NCI-H345 (cell line): ENCODE data around the gene DESI2.

Experiments used
- DNase-seq: peaks from one replicate; lab custom pipeline; 2025; lab: John Stamatoyannopoulos, UW

DESI2 gene

GRCh38 chr1:244652623-244653438 lies at the start of gene DESI2:
Gene DESI2, plus strand, starts transcription at chr1:244653126. Its CDS starts 188 bp downstream, at chr1:244653314.
- peak; percentile 99 for DNase-seq

- DNase-seq = peak; percentile 22
These were observed 49.4 kb upstream of the DESI2 start for GRCh38 chr1:244603498-244603897.

DNA sequence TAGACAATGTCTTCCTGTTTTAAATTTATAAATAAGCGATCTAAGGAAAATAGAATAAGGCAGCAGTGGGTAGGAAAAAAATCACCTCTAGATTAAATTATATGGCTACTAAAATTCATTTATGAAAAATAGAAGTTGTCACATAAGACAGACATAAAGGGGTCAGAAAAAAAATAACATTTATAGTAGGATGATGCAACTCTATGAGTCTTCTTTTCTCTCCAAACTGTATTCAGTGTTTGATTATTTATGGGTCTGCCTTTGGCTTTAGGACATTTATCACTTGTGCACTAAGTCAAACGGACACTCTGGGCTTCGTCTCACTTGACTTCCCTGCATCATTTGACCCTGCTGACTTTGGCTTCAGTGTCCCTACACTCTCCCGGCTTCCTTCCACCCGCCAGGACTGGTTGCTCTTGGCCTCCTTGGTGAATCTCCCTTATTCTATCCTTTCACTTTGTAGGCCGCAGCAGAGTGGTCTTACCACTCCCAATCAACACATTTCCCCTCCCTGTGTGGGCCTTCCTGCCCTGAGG lies 47.0 kb upstream of the DESI2 start:
- DNase-seq = no peak

GRCh38 chr1:244614113-244614836 lies 38.7 kb upstream of the DESI2 start:
- DNase-seq = no peak

DNA sequence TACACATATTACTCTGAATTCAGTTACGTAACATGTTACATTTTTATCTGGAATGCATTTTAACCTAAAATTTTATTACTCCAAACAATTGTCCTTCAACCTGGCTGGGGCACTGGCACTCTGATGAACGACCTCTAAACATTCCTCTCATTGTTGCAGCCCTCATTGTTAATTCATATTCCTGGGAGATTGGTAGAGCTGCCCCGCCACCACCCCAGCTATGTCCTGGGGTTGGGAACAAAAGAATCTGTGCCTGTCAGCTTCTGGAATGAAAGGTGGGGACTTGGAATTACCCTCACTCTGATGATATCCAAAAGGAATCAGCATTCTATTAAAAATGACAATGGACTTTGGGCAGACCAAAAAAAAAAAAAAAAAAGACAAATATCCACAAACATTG lies 38.0 kb upstream of the DESI2 start:
- no peak for DNase-seq

- no peak for DNase-seq
These were observed 37.6 kb upstream of the DESI2 start for GRCh38 chr1:244615301-244615700.

GRCh38 chr1:244626709-244627108 lies 26.2 kb upstream of the DESI2 start:
- DNase-seq = no peak

GRCh38 chr1:244628789-244629188 lies 24.1 kb upstream of the DESI2 start:
- DNase-seq = no peak

GRCh38 chr1:244633140-244633539 lies 19.8 kb upstream of the DESI2 start:
- no peak for DNase-seq

GRCh38 chr1:244634546-244634945 lies 18.4 kb upstream of the DESI2 start:
- DNase-seq = no peak

GRCh38 chr1:244636488-244637259 lies 16.3 kb upstream of the DESI2 start:
- DNase-seq = no peak

- DNase-seq = no peak
These were observed 13.4 kb upstream of the DESI2 start for GRCh38 chr1:244639561-244639960.

- DNase-seq = no peak
These were observed 12.0 kb upstream of the DESI2 start for GRCh38 chr1:244640917-244641316.

DNA sequence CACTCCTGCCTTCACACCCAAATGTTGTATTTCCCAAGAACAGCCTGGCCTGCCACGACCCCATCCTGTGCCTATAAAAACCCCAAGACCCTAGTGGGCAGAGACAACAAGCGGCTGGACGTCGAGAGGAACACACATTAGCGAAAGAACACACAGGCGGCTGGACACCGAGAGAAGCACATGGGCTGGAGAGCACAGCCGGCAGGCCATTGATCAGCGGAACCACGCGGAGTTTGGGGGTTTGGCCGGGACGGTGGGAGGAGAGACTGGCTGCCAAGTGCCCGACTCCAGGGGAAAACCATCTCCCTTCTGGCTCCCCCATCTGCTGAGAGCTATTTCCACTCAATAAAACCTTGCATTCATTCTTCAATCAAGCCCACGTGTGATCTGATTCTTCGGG lies 10.4 kb upstream of the DESI2 start:
- DNase-seq = no peak

DNA sequence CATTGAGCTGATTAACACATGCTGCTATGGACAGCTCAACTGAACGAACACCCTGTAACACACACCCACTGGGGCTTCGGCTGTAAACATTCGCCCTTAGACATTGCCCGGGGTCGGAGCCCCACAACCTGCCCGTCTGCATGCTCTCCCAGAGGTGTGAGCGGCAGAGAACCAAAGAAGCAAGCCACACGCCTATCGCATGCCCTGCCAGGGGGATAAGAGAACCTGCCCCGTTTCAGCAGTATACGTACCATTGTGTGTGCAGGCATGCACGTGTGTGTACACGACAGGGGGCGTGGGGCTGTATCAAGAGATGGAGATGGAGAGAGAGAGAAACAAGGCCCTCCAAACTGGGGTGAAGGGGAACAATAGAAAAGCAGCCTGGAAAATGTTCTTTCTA lies 9.9 kb upstream of the DESI2 start:
- no peak for DNase-seq

GRCh38 chr1:244645414-244645813 lies 7.5 kb upstream of the DESI2 start:
- no peak for DNase-seq

DNA sequence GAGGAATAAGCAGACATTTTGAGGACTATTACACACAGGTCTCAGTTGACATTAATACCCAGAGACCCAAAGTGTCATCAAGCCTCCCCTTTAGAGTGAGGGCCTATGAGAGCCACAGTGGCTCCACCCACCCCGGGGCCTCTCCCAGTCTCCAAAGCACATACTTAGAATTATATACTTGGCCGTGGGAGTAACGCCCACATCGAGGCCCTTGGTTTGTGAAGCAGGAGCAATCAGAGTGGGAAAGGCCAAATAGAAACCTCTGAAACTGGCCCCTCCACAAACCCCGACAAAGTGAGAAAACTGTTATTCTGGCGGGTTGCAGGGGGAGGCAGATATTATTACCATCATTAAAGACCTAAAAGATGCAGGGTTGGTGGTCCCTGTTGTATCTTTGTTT lies 7.0 kb upstream of the DESI2 start:
- no peak for DNase-seq

DNA sequence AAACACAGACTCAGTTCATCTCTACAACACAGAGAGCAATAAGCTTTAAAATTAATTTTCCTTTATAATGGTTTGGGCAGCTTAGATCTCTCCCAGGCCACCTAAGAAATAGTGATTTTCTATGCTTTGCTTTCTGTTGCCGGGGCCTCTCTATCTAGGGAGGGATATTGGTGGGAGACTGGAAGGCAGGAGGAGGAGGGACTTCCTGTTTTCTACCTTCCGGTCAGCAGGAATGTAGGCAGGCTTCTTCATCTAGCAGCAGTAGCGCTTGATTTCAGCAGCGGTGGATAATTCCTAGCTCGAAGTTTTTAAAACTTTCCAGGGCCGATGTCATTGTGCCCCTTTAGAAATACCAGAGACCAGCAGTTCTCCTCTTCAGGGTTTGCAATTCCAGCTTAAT lies 5.1 kb upstream of the DESI2 start:
- DNase-seq = no peak

- DNase-seq = no peak
These were observed 837 bp upstream of the DESI2 start for GRCh38 chr1:244651956-244652622.

- peak; percentile 25 for DNase-seq
These were observed 647 bp downstream of the DESI2 start for GRCh38 chr1:244653439-244654107.
